A549 (cell line): ENCODE results near the gene SLC22A8. TPM values are rescaled to one million over a fixed set of nuclear protein-coding genes. Genes with fewer than 3 reads are reported as not detected.

ENCODE experiments used
- ATAC-seq, 2 experiments: fragments of 200-7000 bp in 1 of 2; fragments of >200 bp in 1 of 2; cut with Nextera tagmentation in 1 of 2; cut with Tn5 transposase in 1 of 2; 3 replicates each; pipeline versions ENCODE4 v1.8.0 to v1.9.1; 2018 to 2020; ENCODE audit warnings: mild to moderate bottlenecking in 1 of 2, moderate library complexity in 1 of 2
- CTCF ChIA-PET: fragments of 300-600 bp; sonication (Branson Sonifier 250); formaldehyde crosslinking; extraction: SDS; loops from one replicate; lab custom pipeline; 2021; ENCODE audit warnings: antibody characterized with exemption, inconsistent platforms; lab: Yijun Ruan, JAX
- POLR2A ChIA-PET: fragments of 350-600 bp; formaldehyde crosslinking; extraction: SDS; loops from one replicate; lab custom pipeline; 2021; ENCODE audit warnings: antibody characterized with exemption, inconsistent platforms; lab: Yijun Ruan, JAX
- DNase-seq, 2 experiments: peaks; one replicate each; pipeline versions ENCODE4 v3.0.0 to v3.0.0-alpha.2; 2011 to 2016; ENCODE audit warnings: low read depth in 1 of 2, low spot score in 1 of 2
- FAIRE-seq: peaks from 2 replicates; lab custom pipeline; 2011; peaks lifted over from hg19 to GRCh38; lab: Jason Lieb, UNC
- H3K27ac ChIP-seq, 2 experiments: fragments of >200 bp; sonication (Bioruptor Twin); formaldehyde crosslinking; 3 replicates each; pipeline ENCODE4 v1.5.1; 2016 to 2017
- H3K4me1 ChIP-seq: fragments of >200 bp; sonication (Bioruptor Twin); formaldehyde crosslinking; 3 replicates; pipeline ENCODE4 v1.6.1; 2016
- H3K4me2 ChIP-seq: fragments of >200 bp; sonication (Bioruptor Twin); formaldehyde crosslinking; 3 replicates; pipeline ENCODE4 v1.6.1; 2016
- H3K4me3 ChIP-seq: fragments of >200 bp; sonication (Bioruptor Twin); formaldehyde crosslinking; 3 replicates; pipeline ENCODE4 v1.5.1; 2016
- H3K9me3 ChIP-seq: fragments of >200 bp; sonication (Bioruptor Twin); formaldehyde crosslinking; 3 replicates; pipeline ENCODE4 v1.6.1; 2016
- ATOH8 ChIP-seq: fragments of 250-450 bp; sonication (Bioruptor Pico); IDR thresholded peaks from 2 replicates; pipeline ENCODE4 v1.5.0; 2020; ENCODE audit warnings: low read depth, mild to moderate bottlenecking, moderate library complexity
- CEBPB ChIP-seq, 2 experiments: fragments of >200 bp in 1 of 2; sonication (Bioruptor Twin) in 1 of 2; formaldehyde crosslinking in 1 of 2; IDR thresholded peaks; 2 replicates each; pipeline ENCODE4 v1.6.1; 2012 to 2016
- CHD2 ChIP-seq: fragments of 150-350 bp; IDR thresholded peaks from 2 replicates; pipeline ENCODE4 v1.6.1; 2014; ENCODE audit warnings: low read length; ENCODE audit not compliant: partially characterized antibody
- CHD4 ChIP-seq: fragments of 200-600 bp; sonication (generic); IDR thresholded peaks from 2 replicates; pipeline ENCODE4 v1.6.1; 2016; ENCODE audit warnings: antibody characterized with exemption, mild to moderate bottlenecking, borderline replicate concordance
- CTCF ChIP-seq: fragments of >200 bp; sonication (Bioruptor Twin); formaldehyde crosslinking; IDR thresholded peaks from 3 replicates; pipeline ENCODE4 v1.5.1; 2016
- EHF ChIP-seq: fragments of 250-450 bp; sonication (Bioruptor Pico); IDR thresholded peaks from 2 replicates; pipeline ENCODE4 v1.5.0; 2020; ENCODE audit warnings: mild to moderate bottlenecking
- EHMT2 ChIP-seq: fragments of 200-600 bp; sonication (generic); IDR thresholded peaks from 2 replicates; pipeline ENCODE4 v1.6.1; 2016; ENCODE audit warnings: antibody characterized with exemption, low read depth, mild to moderate bottlenecking, moderate library complexity
- EP300 ChIP-seq, 2 experiments: fragments of >200 bp; sonication (Bioruptor Twin); formaldehyde crosslinking; IDR thresholded peaks; 2 replicates in 1 of 2; 3 replicates in 1 of 2; pipeline ENCODE4 v1.6.1; 2016 to 2017
- FOSL2 ChIP-seq, 2 experiments: fragments of 450-650 bp in 1 of 2; fragments of >200 bp in 1 of 2; sonication (Bioruptor Twin) in 1 of 2; formaldehyde crosslinking; IDR thresholded peaks; 2 replicates each; pipeline versions ENCODE4 v1.5.0 to v1.6.1; 2016 to 2020; ENCODE audit warnings: mild to moderate bottlenecking in 1 of 2, moderate library complexity in 1 of 2
- HES2 ChIP-seq: fragments of >200 bp; sonication (Bioruptor Twin); formaldehyde crosslinking; IDR thresholded peaks from 2 replicates; pipeline ENCODE4 v1.6.1; 2016
- HMGXB4 ChIP-seq: fragments of 250-450 bp; sonication (Bioruptor Pico); IDR thresholded peaks from 2 replicates; pipeline ENCODE4 v1.5.0; 2021; ENCODE audit warnings: mild to moderate bottlenecking, moderate library complexity, borderline replicate concordance
- HOXB13 ChIP-seq: fragments of 250-450 bp; sonication (Bioruptor Pico); IDR thresholded peaks from 2 replicates; pipeline ENCODE4 v1.5.0; 2020; ENCODE audit warnings: low read depth, mild to moderate bottlenecking, moderate library complexity
- JUN ChIP-seq, 2 experiments: fragments of >200 bp; sonication (Bioruptor Twin); formaldehyde crosslinking; IDR thresholded peaks; 2 replicates in 1 of 2; 3 replicates in 1 of 2; pipeline ENCODE4 v1.6.1; 2016 to 2017
- KDM5A ChIP-seq: fragments of 200-600 bp; sonication (generic); IDR thresholded peaks from 2 replicates; pipeline ENCODE4 v1.6.1; 2016; ENCODE audit warnings: antibody characterized with exemption, mild to moderate bottlenecking
- MAZ ChIP-seq: fragments of 150-350 bp; IDR thresholded peaks from 2 replicates; pipeline ENCODE4 v1.6.1; 2014; ENCODE audit warnings: antibody characterized with exemption, low read depth, low read length, borderline replicate concordance
- PBX3 ChIP-seq: IDR thresholded peaks from 2 replicates; pipeline ENCODE4 v1.6.1; 2012
- POLR2A ChIP-seq: IDR thresholded peaks from 2 replicates; pipeline ENCODE4 v1.6.1; 2012; ENCODE audit warnings: mild to moderate bottlenecking, low read length
- POLR2AphosphoS2 ChIP-seq: conservative IDR thresholded peaks from 2 replicates; pipeline ENCODE4 v1.6.1; 2012; ENCODE audit warnings: low read length, improper control_type of control experiment, inconsistent platforms
- RARB ChIP-seq: fragments of 250-450 bp; sonication (Bioruptor Pico); IDR thresholded peaks from 2 replicates; pipeline ENCODE4 v1.8.0; 2021; ENCODE audit warnings: mild to moderate bottlenecking, moderate library complexity
- REST ChIP-seq: fragments of 200-600 bp; sonication (generic); IDR thresholded peaks from 2 replicates; pipeline ENCODE4 v1.6.1; 2016; ENCODE audit warnings: antibody characterized with exemption, mild to moderate bottlenecking, moderate library complexity
- SREBF2 ChIP-seq: fragments of 450-650 bp; IDR thresholded peaks from 2 replicates; pipeline ENCODE4 v1.6.1; 2014; ENCODE audit warnings: mild to moderate bottlenecking, moderate library complexity
- ZNF302 ChIP-seq: fragments of 250-450 bp; sonication (Bioruptor Pico); IDR thresholded peaks from 2 replicates; pipeline ENCODE4 v1.9.0; 2021; ENCODE audit warnings: inconsistent platforms, mild to moderate bottlenecking, moderate library complexity
- WGBS: methylation state at CpG from one replicate; pipeline ENCODE4 v1.1.6; 2017; ENCODE audit errors: missing lambda C conversion rate; 5-methylcytosine and 5-hydroxymethylcytosine counted together
- polyA plus RNA-seq, 4 experiments: library from polyadenylated mRNA; depleted of rRNA in 3 of 4; stranded (reverse); fragments of >200 nt; fragmentation: RNase III in 1 of 4; extraction: RNeasy Plus Mini Kit Qiagen cat#74134 plus additional on column Dnase treatment in 1 of 4; gene quantifications; 2 replicates in 3 of 4; 3 replicates in 1 of 4; pipeline ENCODE4 v1.2.3, GENCODE V29; 2011 to 2017

The SLC22A8 gene
- polyA plus RNA-seq, 2 of the 4 experiments (the other 2 are of a cell fraction) = not detected

- H3K27ac ChIP-seq = no peak overlapping the region
- ATAC-seq (no peak), FAIRE-seq (no peak), DNase-seq (no peak)
- POLR2A ChIA-PET = no interaction called here
- CTCF ChIA-PET = interaction anchor here (0.9 to 3.3 kb wide), 2 partner anchors 9 to 43 kb away, joined by 3 to 14 read pairs; no protein-coding TSS in a partner anchor
- no peaks in the 10 kb centered on the region for H3K4me1 ChIP-seq
- 0% methylated on average over 1 of the region's 1 CpG for WGBS
- TF ChIP-seq EHMT2 (0 out of 2 replicates have a peak, but pooled peaks have one; percentile 72), REST (peak; percentile 85), HMGXB4 (CRISPR knock-in tag) (no peak), CEBPB (IDR thresholded peaks at IDR 0.05) (no peak), PBX3 (no peak)
- no peaks in the 10 kb centered on the region for H3K9me3 ChIP-seq
- H3K4me2 ChIP-seq = no peak overlapping the region
- no peak overlapping the region for H3K4me3 ChIP-seq
Observed at GRCh38 chr11:62980133-62980760, 35.4 kb downstream of the SLC22A8 start.

GRCh38 chr11:62976109-62976508, 39.5 kb downstream of the SLC22A8 start:
- no peak for FAIRE-seq
- POLR2A ChIA-PET = no interaction called here
- no peak overlapping the region for H3K27ac ChIP-seq
- ATAC-seq = peak in 1 of 2 experiments; percentile 32; a peak in 2 of 6 replicates
- H3K4me3 ChIP-seq = no peak overlapping the region
- no peak overlapping the region for H3K4me2 ChIP-seq
- WGBS = 21% methylated on average over 5 of the region's 5 CpGs
- no peaks in the 10 kb centered on the region for H3K9me3 ChIP-seq
- H3K4me1 ChIP-seq = no peaks in the 10 kb centered on the region
- no peak for TF ChIP-seq EP300 (IDR thresholded peaks at IDR 0.05)
- TF ChIP-seq CHD2 = no peak
- no peak for TF ChIP-seq FOSL2 (IDR thresholded peaks at IDR 0.05)
- TF ChIP-seq FOSL2 (CRISPR knock-in tag; IDR thresholded peaks at IDR 0.05) = no peak
- no peak for TF ChIP-seq POLR2AphosphoS2
- TF ChIP-seq EHF = no peak
- TF ChIP-seq ZNF302 = no peak
- no peak for TF ChIP-seq CTCF
- TF ChIP-seq RARB (CRISPR knock-in tag) = no peak
- no peak for TF ChIP-seq HES2
- TF ChIP-seq SREBF2 = no peak
- no peak for TF ChIP-seq ATOH8
- TF ChIP-seq POLR2A = no peak
- no peak for TF ChIP-seq CHD4
- no peak for TF ChIP-seq MAZ
- no peak for TF ChIP-seq JUN (IDR thresholded peaks at IDR 0.05)
- no peak for TF ChIP-seq KDM5A
- no peak for TF ChIP-seq HOXB13
- peak in 1 of 2 experiments; percentile 22 for DNase-seq
- CTCF ChIA-PET = interaction anchor here (0.6 to 4.4 kb wide), 12 partner anchors 11 to 73 kb away, joined by 3 to 53 read pairs (median 6); no protein-coding TSS in a partner anchor
